Measurements from ENCODE around the gene CDK5.
"Not testable (repeated sequence)": the region's sequence is repeated elsewhere in the genome, so short reads cannot be mapped to it uniquely, and the experiment has no call there.

Gene CDK5

DNA sequence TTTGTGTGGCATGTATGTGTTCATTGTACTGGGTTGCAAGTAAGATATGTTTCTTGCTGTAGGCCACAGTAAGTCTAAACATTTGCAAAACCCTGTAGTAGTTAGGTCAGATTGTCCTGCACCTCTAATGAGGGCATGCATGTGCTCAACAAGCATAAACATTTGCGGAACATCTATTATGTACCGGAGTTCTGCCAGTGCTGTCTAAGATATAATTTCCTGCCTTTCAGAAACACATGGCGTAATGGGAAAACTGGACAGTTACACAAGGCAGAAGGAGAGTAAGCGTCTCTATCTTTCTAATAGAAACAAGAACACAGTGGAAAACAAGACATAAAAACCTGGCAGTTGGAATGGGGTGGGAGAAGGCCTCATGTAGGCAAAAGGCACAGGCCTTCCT is 26.7 kb downstream of the CDK5 start:
- DNase-seq: no peak

DNA sequence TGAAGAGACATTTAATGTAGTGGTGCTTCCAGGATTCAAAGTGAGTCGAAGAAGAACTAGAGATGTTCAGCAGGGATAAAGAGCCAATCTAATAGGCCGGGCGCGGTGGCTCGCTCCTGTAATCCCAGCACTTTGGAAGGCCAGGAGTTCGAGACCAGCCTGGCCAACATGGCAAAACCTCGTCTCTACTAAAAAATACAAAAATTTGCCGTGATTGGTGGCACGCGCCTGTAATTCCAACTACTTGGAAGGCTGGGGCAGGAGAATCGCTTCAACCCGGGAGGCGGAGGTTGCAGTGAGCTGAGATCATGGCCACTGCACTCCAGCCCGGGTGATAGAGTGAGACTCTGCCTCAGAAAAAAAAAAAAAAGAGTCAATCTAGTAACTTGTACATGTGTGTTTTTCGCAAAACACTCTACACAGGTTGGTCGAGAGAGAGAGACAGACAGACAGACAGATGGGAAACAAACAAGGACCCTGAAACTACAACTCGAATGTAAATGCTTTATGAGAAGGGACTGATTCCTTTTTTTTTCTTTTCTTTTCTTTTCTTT is 28.7 kb downstream of the CDK5 start:
- no peak for DNase-seq

DNA sequence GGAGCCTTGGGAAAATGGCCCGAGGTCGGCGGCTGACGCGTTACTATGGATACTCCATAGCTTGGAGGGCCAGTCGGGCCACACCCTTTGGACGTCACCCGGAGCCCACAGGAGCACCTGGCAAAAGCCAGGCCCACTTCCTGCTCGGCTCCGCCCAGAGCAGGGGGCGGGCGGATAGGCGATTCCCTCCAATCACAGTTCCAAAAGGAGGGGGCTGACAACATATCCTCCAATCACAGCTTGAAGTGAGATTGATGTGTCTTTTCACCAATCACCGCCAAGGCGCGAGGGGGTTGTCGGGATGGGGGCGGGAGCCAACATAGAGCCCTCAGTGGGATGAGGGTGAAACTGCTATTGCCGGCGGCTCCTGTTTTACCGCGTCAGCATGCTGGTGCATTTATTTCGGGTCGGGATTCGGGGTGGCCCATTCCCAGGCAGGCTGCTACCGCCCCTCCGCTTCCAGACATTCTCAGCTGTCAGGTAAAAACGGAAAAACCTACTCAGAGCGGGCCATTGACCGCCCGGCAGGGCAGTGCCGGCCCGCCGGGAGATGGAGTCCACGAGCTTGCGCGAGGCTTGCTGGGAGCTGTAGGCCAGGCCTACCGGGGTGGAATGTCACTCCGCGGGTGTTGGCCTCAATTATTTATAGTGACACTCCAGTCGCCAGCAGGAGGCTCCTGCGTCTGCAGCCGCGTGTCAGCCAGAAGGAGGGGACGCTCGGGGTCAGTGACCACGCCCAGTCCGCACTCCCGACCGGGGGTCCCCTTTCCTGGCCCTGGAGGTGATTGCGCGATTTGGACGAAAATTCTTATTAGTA is 29.4 kb downstream of the CDK5 start, which contains the start of gene ABCB8:
ABCB8 (plus strand) TSS at position 320 of the 817 bp plus-strand sequence; CDS start at position 386, 66 bp downstream.
- peak; percentile 99 for DNase-seq

DNA sequence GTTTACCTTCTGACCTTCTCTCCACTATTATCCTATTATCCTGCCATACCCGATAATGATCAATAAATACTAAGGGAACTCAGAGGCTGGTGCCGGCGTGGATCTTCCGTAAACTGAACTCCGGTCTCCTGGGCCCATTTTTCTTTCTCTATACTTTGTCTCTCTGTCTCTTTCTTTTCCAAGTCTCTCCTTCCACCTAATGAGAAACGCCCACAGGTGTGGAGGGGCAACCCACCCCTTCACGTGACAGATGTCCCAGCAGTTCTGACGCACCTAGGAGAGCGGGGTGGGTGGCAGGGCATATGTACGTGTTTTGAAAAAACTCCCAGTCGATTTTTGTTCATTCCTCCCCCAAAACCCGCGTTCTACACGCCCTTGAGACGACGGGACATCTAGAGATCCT is 30.0 kb downstream of the CDK5 start:
- DNase-seq: not testable (repeated sequence)

DNA sequence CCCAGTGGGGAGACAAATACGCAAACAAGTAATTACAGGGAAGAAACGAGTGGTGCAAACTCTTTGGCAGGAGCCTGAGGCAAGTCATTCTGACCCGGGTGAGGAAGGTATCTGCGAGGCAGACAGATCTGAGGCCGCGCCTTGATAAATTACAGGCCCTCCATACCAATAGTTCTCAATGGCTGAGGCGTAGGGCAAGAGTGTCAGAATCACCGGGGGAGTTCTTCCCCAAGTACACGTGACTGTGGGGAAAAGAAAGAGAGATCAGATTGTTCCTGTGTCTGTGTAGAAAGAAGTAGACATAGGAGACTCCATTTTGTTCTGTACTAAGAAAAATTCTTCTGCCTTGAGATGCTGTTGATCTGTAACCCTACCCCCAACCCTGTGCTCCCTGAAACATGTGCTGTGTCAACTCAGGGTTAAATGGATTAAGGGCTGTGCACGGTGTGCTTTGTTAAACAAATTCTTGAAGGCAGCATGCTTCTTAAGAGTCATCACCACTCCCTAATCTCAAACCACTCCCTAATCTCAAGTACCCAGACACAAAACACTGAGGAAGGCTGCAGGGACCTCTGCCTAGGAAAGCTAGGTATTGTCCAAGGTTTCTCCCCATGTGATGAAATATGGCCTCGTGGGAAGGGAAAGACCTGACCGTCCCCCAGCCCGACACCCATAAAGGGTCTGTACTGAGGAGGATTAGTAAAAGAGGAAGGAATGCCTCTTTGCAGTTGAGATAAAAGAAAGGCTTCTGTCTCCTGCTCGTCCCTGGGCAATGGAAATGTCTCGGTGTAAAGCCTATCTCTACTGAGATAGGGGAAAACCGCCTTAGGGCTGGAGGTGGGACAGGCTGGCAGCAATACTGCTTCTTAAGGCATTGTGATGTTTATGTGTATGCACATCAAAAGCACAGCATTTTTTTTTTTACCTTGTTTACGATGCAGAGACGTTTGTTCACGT is 30.6 kb downstream of the CDK5 start:
- not testable (repeated sequence) for DNase-seq

DNA sequence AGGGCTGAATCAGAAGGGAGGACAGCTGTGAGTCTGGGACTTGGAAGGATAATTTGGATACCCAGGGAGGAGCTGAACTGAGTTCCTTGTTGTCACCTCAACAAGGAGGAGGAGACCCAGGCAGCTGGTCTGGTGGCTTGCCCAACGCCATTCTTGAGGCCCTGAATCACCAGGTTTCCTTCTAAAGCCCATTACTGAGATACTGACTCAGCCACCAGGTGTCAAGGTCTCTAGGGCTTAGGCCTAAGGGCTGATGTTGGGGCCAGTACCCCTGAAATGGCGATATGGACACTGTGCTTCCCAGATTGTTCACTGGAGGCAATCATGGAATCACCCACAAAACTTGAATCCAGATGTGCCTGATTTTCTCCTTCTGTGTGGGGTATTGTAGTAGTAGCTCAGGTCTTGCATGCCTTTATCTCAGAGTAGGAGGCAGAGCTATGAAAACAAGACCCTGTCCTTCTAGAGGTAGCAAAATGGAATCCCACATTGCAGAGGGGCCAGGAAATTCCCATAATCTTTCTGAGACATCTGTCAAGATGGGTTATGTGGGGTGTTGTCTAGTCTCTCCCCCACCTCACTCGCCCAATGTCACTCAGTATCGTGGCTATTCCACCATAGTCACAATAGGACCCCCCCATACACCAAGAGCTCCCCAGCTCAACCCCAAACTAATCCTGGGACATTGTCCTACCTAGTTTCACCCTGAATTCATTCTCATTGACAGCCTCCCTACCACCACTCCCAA is 31.6 kb downstream of the CDK5 start:
- no peak for DNase-seq

DNA sequence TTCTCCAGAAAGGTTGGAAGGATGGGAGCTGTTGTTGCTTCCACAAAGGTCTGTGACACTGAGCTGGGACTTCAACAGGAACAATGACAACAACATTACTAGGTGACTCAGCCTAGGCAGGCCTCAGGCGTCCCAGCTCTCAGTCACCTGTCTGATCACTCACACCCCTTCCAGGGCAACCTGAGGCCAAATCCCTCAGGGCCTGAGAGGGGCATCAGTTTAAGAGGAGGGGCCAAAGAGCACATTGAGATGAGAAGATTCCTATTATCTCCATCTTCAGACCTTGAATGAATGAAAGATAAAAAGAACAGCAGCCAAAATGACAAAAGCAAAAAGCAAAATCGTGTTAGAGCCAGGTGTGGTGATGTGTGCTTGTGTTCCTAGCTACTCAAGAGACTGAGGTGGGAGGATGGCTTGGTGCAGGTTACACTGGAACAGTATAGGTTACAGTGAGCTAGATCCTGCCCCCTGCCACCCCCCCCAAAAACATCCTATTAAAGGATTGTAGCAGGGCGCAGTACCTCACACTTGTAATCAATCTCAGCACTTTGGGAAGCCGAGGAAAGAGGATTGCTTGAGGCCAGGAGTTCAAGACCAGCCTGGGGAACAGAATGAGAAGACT is 33.2 kb downstream of the CDK5 start, which contains the start of gene ATG9B:
ATG9B (minus strand) TSS at position 60 of the 622 bp plus-strand sequence. CDS start 71 bp downstream, outside the sequence.
- no peak for DNase-seq

DNA sequence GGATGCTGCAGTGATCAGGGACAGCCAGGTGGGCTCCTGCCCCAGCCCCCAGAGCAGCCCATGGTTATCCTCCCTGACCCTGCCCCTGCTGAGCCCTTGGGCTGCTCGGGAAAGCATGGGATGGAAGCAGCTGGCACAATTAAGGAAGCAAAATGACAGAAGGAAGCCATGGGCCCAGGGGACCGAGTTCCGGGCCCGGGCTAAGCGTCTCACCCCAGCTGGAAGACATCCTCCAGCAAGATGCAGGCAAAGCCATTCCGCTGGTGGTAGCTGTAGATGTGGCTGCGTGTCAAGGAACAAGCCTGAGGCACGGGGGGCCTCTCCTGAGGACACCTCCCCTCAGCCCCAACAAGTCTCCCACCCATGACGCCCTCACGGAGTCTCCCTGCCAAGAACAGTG is 34.5 kb downstream of the CDK5 start:
- DNase-seq: no peak

DNA sequence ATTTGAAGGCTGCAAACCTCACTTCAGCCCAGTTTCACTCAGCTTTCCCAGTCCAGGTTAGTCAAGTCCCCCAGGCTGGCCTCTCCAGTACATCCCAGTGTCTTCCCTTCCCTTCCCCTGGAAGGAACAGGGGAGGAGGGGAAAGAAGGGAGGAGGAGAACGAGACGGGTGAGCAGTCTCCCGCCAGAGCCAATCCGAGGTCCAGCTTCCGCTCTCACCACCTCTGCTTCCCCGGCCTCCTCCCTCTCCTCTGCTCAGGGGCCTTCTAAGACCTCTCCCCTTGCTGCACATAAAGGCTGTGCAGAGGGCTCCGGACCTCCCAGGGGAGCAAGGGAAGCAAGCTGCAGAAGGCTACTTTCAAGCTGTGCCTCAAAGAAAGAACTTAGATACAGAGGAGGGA is 37.5 kb downstream of the CDK5 start:
- DNase-seq: no peak

DNA sequence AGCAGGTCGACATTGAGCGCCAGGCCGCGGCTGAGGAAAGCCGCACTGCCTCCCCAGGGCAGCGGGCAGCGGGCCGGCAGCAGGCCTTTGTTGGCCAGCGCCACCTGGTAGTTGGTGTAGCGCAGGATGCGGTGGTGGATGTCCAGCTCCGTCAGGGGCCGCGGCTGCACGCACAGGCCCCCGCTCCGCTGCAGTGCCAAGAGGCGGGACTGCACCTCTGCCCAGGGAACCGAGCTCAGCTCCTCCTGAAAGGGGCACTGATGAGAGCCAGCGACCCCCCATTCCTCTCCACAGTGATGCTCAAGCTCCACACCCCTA is 38.6 kb downstream of the CDK5 start:
- DNase-seq: no peak

DNA sequence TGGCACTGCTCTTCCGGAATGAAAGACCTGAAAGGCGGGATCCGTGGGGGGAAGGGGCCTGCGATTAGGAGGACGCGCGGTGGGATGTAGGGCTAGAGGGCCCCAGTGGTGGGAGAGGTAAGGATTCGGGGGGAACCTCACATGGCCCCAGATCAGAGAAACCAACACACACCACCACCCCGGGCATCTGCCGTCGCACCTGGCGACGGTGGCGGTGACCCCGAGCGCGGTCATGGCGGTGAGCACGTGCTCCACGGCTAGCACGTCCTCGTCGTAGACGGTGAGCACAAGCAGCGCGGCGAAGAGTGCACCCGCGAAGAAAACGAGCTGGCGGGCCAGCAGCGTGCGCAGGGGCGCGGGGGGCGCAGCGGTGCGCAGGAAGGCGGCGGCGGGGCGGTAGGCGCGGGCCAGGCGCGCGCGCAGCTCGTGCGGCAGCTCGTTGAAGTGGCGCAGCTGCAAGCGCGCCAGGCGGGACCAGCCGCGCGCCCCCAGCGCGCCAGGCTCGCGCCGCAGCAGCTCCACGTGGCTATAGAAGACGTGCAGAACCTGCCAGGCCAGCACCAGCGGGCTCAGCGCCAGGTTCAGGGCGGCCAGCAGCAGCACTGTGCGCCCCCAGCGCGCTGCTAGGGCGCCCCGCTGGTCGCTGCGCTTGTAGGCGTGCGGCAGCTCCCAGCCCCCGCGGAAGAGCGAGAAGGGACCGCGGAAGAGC is 39.1 kb downstream of the CDK5 start:
- peak; percentile 51 for DNase-seq

DNA sequence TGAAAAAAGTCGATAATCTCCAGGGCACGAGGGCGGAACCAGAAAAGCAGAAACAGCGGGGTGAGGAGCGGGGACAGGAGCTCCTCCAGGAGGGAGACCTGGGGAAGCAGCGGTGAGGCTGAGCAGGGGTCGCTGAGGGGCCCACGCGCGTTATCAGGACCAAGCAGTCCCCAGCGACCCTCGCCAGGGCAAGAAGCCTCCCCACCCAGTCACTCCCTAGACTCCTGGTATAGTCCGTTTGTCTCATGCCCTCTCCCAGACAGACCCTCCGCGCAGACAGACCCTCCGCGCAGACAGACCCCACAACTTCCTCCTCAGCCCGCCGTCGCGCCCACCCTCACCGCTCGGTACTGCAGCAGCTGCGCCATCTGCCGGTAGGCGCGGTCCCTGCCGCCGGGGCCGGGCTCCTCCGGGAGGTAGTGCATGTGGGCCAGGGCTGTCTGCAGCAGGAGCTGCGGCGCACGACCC is 39.7 kb downstream of the CDK5 start:
- DNase-seq: peak; percentile 51

DNA sequence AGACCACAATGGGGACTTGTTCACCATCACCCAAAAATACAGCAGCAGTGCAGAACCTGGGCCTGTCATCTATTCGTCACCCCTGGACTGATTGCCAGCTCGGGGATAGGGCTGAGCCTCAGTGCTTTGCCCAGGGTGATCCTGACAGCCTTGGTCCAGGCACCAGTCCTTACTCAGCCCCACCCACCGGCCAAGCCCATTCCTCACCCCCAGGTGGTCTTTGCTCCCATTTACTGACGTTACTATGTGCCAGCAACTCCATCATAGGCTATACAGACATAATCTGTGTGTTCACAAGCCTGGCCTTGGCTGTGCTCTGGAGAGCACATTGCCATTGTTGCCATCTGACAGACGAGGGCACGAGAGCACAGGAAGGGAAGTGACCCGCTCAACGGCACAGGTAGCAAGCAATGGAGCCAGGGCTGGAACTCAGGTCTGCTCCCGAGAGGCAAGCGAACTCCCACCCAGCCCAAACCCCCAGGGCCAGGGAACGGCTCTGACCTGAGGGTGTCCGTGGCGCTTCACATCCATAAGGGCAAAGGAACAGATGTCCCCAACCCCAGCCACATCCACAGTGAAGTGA is 40.2 kb downstream of the CDK5 start:
- no peak for DNase-seq

DNA sequence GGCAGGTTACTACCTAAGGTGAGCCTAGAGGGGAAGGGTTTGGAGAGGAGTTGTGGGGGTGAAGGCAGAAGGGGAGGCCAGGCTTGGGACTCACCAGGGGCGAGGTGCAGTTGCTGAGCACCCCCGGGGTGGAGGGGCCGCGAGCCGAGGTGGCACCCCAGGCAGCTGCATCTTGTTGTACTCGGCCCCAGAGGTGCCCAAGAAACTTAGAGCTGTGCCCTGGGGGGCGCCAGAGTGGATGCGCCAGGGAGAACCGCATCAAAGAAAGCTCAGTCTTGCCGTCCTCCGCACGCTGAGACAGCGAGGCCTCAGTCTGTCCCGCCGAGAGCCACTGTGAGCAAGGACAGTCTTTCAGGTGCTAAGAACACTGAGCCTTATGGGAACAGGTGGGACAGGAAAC is 40.8 kb downstream of the CDK5 start:
- no peak for DNase-seq

DNA sequence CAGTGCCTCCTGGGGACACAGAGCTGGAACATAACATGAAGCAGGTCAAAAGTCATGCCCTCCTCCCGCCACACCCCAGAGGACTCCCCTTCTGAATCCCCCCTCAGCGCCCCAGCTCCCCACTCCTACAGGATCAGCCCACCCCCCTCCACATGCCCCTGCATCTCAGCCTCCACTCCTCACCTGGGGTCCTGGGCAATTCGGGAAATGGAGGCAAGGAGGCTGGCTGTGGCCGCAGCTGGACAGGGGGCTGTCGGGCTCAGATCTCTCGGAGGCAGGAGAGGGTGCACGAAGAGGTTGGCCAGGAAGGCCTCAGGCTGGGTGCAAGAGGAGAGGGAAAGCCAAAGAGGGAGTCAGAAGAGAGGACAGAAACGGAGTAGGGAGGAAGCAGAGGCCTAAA is 41.2 kb downstream of the CDK5 start:
- DNase-seq: no peak

DNA sequence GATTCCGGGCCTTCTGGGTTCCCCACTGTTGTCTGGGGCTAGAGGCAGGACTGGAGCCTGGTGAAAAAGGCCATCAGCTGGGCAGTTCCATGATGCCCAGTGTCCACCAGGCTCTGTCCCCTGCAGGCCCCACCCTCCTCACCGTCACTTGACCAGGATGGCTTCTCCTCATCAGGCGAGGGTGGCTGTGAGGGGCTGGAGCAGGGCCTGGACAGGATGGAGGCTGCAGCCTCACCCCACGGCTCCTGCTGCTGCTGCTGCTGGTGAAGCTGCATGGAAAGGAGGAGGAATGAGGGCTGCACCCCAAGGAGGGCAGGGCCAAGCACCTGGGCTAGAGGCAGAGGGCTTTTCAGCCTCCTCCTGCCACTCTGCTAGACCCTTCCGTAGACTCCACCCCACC is 41.7 kb downstream of the CDK5 start:
- no peak for DNase-seq

DNA sequence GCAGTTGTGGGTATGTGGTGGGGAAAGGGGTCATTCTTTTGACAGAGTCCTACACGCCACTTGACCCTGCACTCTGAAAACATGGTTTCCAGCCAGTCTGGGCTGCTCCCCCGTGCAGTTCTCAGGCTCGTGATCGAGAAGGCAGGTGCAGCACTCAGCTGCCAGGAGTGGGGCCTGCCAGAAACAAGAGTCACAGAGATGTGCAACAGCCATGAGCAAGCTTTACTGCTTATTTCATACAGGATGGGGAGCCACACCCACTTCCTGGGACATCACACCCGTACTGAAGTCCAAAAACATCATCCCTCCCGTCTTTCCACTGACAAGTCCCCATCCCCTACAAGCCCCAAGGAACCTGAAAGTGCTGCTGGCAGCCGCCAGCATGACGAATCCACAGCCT is 42.7 kb downstream of the CDK5 start:
- no peak for DNase-seq

DNA sequence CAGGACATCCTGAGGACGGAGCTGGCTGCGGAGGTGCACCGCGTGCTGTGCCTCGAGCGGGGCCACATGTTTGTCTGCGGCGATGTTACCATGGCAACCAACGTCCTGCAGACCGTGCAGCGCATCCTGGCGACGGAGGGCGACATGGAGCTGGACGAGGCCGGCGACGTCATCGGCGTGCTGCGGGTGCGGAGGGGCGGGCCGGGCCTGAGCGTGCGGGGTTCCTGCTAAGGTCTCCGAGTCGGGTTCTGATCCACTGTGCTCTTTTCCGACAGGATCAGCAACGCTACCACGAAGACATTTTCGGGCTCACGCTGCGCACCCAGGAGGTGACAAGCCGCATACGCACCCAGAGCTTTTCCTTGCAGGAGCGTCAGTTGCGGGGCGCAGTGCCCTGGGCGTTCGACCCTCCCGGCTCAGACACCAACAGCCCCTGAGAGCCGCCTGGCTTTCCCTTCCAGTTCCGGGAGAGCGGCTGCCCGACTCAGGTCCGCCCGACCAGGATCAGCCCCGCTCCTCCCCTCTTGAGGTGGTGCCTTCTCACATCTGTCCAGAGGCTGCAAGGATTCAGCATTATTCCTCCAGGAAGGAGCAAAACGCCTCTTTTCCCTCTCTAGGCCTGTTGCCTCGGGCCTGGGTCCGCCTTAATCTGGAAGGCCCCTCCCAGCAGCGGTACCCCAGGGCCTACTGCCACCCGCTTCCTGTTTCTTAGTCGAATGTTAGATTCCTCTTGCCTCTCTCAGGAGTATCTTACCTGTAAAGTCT is 43.8 kb downstream of the CDK5 start:
- peak; percentile 70 for DNase-seq

DNA sequence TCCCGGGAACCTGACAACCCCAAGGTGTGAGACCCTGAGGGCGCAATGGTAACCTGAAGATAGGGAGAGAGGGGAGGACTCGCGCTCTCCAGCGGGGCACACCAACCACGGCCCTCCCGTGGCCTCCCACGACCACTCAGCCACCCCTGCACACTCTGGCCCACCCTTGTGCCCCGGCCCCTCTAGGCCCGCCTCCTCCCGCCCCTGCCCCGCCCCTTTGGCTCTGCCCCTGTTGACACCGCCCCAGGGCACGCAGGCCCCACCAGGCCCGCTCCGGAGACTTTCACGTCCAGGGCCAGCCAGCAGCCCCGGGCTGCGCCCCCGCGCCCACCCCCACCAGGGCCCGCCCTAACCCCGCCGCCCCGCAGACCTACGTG is 44.4 kb downstream of the CDK5 start:
- DNase-seq: no peak

DNA sequence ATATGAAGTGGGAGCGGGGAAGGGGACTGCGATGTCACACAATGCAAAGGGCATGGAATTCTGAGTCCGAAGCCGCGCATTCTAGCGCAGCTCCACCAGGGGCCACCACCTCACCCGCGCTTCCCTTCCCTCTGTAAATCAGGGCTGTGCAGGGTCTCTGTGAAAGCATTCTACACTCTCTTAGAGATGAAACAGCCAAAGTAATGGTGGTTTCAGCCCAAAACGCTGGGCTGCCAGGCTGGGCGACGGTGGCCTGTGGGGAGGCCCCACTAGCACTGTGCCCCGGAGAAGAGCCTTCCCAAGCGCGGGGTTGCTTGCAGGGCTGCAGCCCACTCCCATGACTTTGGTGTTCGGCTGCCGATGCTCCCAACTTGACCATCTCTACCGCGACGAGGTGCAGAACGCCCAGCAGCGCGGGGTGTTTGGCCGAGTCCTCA is 44.8 kb downstream of the CDK5 start:
- DNase-seq: peak; percentile 52

Measured in fibroblast of upper back skin (primary cell).